ENCODE data around the gene ZNF750.

The ZNF750 gene

GRCh38 chr17:82839617-82840292, at the start of gene ZNF750:
TSS of gene ZNF750 (minus strand) at chr17:82840022. CDS start at chr17:82832454, 7,568 bp downstream.
- Histone ChIP-seq H3K27me3 (ENCODE audit: control insufficient read depth, insufficient read depth, low read length) (no peaks in the 10 kb centered on the region), H3K4me3 (ENCODE audit: low read depth, low read length) (no peak within 1 kb of the TSS), H3K9me3 (ENCODE audit: control insufficient read depth, insufficient read depth, low read length) (no peaks in the 10 kb centered on the region), H3K4me1 (ENCODE audit: control insufficient read depth, insufficient read depth, low read length) (peaks cover 3% of the 10 kb centered on the region), H3K9ac (ENCODE audit: low read depth, low read length) (no peak within 1 kb of the TSS), H3K36me3 (ENCODE audit: control insufficient read depth, insufficient read depth, low read length) (no peaks in the 10 kb centered on the region)

GRCh38 chr17:82888583-82889495, 49.0 kb upstream of the ZNF750 start:
- Histone ChIP-seq H3K4me1 (ENCODE audit: control insufficient read depth, insufficient read depth, low read length) (no peaks in the 10 kb centered on the region), H3K4me3 (ENCODE audit: low read depth, low read length) (no peak overlapping the region), H3K27me3 (ENCODE audit: control insufficient read depth, insufficient read depth, low read length) (no peaks in the 10 kb centered on the region), H3K36me3 (ENCODE audit: control insufficient read depth, insufficient read depth, low read length) (peaks cover 28% of the 10 kb centered on the region), H3K9me3 (ENCODE audit: control insufficient read depth, insufficient read depth, low read length) (no peaks in the 10 kb centered on the region), H3K9ac (ENCODE audit: low read depth, low read length) (no peak overlapping the region)

- Histone ChIP-seq H3K4me1 (ENCODE audit: control insufficient read depth, insufficient read depth, low read length) (no peaks in the 10 kb centered on the region), H3K36me3 (ENCODE audit: control insufficient read depth, insufficient read depth, low read length) (peaks cover 28% of the 10 kb centered on the region), H3K27me3 (ENCODE audit: control insufficient read depth, insufficient read depth, low read length) (no peaks in the 10 kb centered on the region), H3K9me3 (ENCODE audit: control insufficient read depth, insufficient read depth, low read length) (no peaks in the 10 kb centered on the region), H3K9ac (ENCODE audit: low read depth, low read length) (no peak overlapping the region), H3K4me3 (ENCODE audit: low read depth, low read length) (no peak overlapping the region)
These were observed 47.7 kb upstream of the ZNF750 start for GRCh38 chr17:82887255-82888164.

GRCh38 chr17:82884970-82885353, 45.1 kb upstream of the ZNF750 start:
- H3K36me3 ChIP-seq (ENCODE audit: control insufficient read depth, insufficient read depth, low read length): peaks cover 20% of the 10 kb centered on the region
- no peaks in the 10 kb centered on the region for H3K9me3 ChIP-seq (ENCODE audit: control insufficient read depth, insufficient read depth, low read length)
- no peak overlapping the region for H3K4me3 ChIP-seq (ENCODE audit: low read depth, low read length)
- H3K4me1 ChIP-seq (ENCODE audit: control insufficient read depth, insufficient read depth, low read length): no peaks in the 10 kb centered on the region
- no peak overlapping the region for H3K9ac ChIP-seq (ENCODE audit: low read depth, low read length)
- H3K27me3 ChIP-seq (ENCODE audit: control insufficient read depth, insufficient read depth, low read length): no peaks in the 10 kb centered on the region

GRCh38 chr17:82884341-82884969, 44.6 kb upstream of the ZNF750 start:
- Histone ChIP-seq H3K4me3 (ENCODE audit: low read depth, low read length) (no peak overlapping the region), H3K9me3 (ENCODE audit: control insufficient read depth, insufficient read depth, low read length) (no peaks in the 10 kb centered on the region), H3K9ac (ENCODE audit: low read depth, low read length) (no peak overlapping the region), H3K27me3 (ENCODE audit: control insufficient read depth, insufficient read depth, low read length) (no peaks in the 10 kb centered on the region), H3K4me1 (ENCODE audit: control insufficient read depth, insufficient read depth, low read length) (no peaks in the 10 kb centered on the region), H3K36me3 (ENCODE audit: control insufficient read depth, insufficient read depth, low read length) (peaks cover 17% of the 10 kb centered on the region)

GRCh38 chr17:82883419-82884031, 43.7 kb upstream of the ZNF750 start:
- Histone ChIP-seq H3K4me1 (ENCODE audit: control insufficient read depth, insufficient read depth, low read length) (no peaks in the 10 kb centered on the region), H3K27me3 (ENCODE audit: control insufficient read depth, insufficient read depth, low read length) (no peaks in the 10 kb centered on the region), H3K36me3 (ENCODE audit: control insufficient read depth, insufficient read depth, low read length) (peaks cover 21% of the 10 kb centered on the region), H3K9ac (ENCODE audit: low read depth, low read length) (peak overlapping the region; percentile 47), H3K4me3 (ENCODE audit: low read depth, low read length) (no peak overlapping the region), H3K9me3 (ENCODE audit: control insufficient read depth, insufficient read depth, low read length) (no peaks in the 10 kb centered on the region)

- Histone ChIP-seq H3K4me1 (ENCODE audit: control insufficient read depth, insufficient read depth, low read length) (no peaks in the 10 kb centered on the region), H3K27me3 (ENCODE audit: control insufficient read depth, insufficient read depth, low read length) (no peaks in the 10 kb centered on the region), H3K9ac (ENCODE audit: low read depth, low read length) (no peak overlapping the region), H3K9me3 (ENCODE audit: control insufficient read depth, insufficient read depth, low read length) (no peaks in the 10 kb centered on the region), H3K4me3 (ENCODE audit: low read depth, low read length) (no peak overlapping the region), H3K36me3 (ENCODE audit: control insufficient read depth, insufficient read depth, low read length) (peaks cover 26% of the 10 kb centered on the region)
These were observed 43.0 kb upstream of the ZNF750 start for GRCh38 chr17:82882715-82883418.

GRCh38 chr17:82881900-82882714, 42.3 kb upstream of the ZNF750 start:
- Histone ChIP-seq H3K4me1 (ENCODE audit: control insufficient read depth, insufficient read depth, low read length) (no peaks in the 10 kb centered on the region), H3K4me3 (ENCODE audit: low read depth, low read length) (no peak overlapping the region), H3K9ac (ENCODE audit: low read depth, low read length) (no peak overlapping the region)

GRCh38 chr17:82881324-82881823, 41.6 kb upstream of the ZNF750 start:
- Histone ChIP-seq H3K27me3 (ENCODE audit: control insufficient read depth, insufficient read depth, low read length) (no peaks in the 10 kb centered on the region), H3K9me3 (ENCODE audit: control insufficient read depth, insufficient read depth, low read length) (no peaks in the 10 kb centered on the region), H3K4me3 (ENCODE audit: low read depth, low read length) (no peak overlapping the region), H3K9ac (ENCODE audit: low read depth, low read length) (no peak overlapping the region), H3K36me3 (ENCODE audit: control insufficient read depth, insufficient read depth, low read length) (peaks cover 21% of the 10 kb centered on the region), H3K4me1 (ENCODE audit: control insufficient read depth, insufficient read depth, low read length) (no peaks in the 10 kb centered on the region)

More at GRCh38 chr17:82881900-82882714, 42.3 kb upstream of the ZNF750 start:
- Histone ChIP-seq H3K27me3 (ENCODE audit: control insufficient read depth, insufficient read depth, low read length) (no peaks in the 10 kb centered on the region), H3K36me3 (ENCODE audit: control insufficient read depth, insufficient read depth, low read length) (peaks cover 25% of the 10 kb centered on the region), H3K9me3 (ENCODE audit: control insufficient read depth, insufficient read depth, low read length) (no peaks in the 10 kb centered on the region)
